Esophagus mucosa (tissue), 1 donor: ENCODE data around the gene SNX3. TPM values are rescaled to one million over a fixed set of nuclear protein-coding genes. Genes with fewer than 3 reads are reported as not detected.

Experiments
- ATAC-seq: fragments of 200-7000 bp; cut with Tn5 transposase; one replicate; pipeline ENCODE4 v1.9.1; 2020
- total RNA-seq: library from RNA; stranded (reverse); gene quantifications from one replicate; pipeline ENCODE4 v1.2.4, GENCODE V29; 2023
- donor health status: DM: yes; HTN: yes; CAD: no.

The SNX3 gene
- total RNA-seq, 1 donor from 2014 or later = 107 TPM

- ATAC-seq = peak; percentile 80
Measured at GRCh38 chr6:108203189-108204112, 57.4 kb downstream of the SNX3 start.

DNA sequence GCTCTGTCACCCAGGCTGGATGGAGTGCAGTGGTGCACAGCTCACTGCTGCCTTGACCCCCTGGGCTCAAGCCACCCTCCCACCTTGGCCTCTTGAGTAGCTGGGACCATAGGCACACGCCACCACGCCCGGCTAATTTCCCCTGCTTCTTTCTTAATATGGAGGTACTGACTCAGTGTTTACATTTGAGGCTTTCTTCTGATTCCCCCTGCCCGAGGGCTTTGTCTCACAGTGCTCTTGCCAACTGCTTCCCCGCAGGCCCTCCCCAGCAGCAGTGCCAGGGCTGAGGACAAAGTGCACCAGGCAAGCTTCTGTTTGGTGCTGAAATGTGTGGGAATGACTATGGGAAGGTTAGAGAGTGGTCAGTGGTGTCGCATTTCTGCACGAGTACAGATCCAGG, 60.2 kb downstream of the SNX3 start:
- peak; percentile 72 for ATAC-seq

GRCh38 chr6:108200186-108200585, 60.7 kb downstream of the SNX3 start:
- no peak for ATAC-seq

DNA sequence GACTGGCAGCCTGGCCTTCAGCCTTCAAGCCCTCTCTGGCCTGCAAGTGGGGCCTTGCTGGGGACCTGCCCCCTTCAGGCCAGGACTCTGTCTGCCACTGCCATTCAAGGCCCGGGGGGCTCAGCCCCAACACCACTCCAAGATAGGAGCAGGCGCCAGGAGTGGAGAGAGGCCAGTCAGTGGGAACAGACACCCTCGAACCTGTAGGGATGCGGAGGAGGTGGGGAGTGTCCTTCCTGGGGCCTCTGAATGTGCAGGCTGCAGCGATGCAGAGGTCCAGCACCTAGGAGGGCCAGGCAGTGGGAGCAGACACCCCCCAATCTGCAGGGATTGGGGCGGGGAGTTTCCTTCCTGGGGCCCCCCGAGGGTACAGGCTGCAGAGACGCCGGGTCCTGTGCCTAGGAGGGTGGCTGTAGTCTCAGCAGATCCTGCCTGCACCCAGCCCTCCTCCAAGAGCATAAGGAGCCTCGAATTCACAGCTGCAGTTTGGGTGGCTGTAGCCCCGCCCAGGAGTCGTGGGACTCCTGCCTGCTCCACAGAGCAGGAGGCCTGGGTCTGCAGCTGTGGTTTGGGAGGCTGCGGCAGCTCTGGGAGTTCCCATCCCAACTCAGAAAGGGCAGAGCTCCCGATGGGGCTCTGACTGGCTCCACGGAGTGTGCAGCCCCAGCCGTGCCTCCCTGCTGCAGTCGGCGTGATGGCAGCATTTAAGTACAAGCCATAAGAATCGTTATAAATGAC, 61.9 kb downstream of the SNX3 start:
- ATAC-seq = no peak

DNA sequence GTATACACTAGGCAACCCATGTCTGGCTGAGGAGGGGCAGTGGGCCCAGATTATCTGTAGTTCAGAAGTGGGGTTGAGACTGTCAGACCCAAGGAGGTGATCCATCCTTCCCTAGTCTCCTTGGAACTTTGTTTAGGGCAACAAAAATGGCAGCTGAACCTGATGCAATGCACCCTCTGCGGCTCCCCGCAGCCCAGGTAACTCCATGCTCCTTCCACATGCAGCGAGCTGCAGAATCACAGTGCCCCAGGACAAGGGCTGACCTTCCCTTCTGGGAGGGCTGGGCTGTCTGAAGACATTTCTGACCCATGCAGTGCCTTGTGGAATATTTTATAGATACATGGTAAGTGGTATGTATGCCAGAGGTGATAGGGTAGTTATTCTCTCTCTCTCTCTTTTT, 65.6 kb downstream of the SNX3 start:
- no peak for ATAC-seq

DNA sequence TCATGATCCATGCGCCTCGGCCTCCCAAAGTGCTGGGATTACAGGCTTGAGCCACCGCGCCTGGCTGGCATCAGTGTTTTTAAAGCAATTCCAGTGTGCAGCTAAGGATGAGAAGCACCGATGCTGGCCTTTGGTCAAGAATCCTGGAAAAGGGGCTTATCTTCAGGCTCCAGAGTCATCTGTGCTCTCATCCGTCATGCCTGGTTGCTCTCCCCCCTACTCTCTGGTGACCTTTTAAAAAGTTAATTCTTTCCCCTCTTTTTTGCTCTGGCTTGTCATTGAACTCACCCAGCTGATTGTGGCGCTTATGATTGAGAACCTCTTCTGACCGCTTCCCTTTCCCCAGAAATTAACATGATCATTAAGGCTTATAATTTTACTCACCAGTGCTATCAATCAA, 66.3 kb downstream of the SNX3 start:
- no peak for ATAC-seq

GRCh38 chr6:108193835-108194234, 67.0 kb downstream of the SNX3 start:
- ATAC-seq = no peak

- ATAC-seq = peak; percentile 69
Measured at GRCh38 chr6:108193131-108193530, 67.7 kb downstream of the SNX3 start.

- ATAC-seq = no peak
Measured at GRCh38 chr6:108187519-108187918, 73.3 kb downstream of the SNX3 start.

GRCh38 chr6:108186226-108186625, 74.6 kb downstream of the SNX3 start:
- no peak for ATAC-seq

DNA sequence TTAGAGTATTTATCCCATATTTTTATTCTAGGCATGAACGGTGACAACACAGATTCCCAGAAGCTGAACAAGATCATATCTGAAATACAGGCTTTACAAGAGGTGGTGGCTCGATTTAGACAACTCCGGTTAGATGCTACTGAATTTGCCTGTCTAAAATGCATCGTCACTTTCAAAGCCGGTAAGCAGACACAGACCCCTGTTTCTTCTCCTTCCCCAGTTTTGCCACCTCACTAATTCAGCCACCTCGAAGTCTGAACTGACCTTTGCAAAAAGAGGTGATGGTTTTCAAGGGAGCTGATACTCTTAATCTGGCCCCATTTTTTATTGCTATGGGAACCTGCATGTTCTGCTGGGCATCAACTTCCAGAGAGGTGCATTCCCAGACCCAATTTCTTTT, 80.1 kb downstream of the SNX3 start:
- ATAC-seq = no peak

- no peak for ATAC-seq
Measured at GRCh38 chr6:108180266-108180665, 80.6 kb downstream of the SNX3 start.

- no peak for ATAC-seq
Measured at GRCh38 chr6:108179741-108180140, 81.1 kb downstream of the SNX3 start.

GRCh38 chr6:108176281-108177089, 84.4 kb downstream of the SNX3 start:
- peak; percentile 29 for ATAC-seq

GRCh38 chr6:108175592-108176279, 85.1 kb downstream of the SNX3 start:
- ATAC-seq = peak; percentile 49

DNA sequence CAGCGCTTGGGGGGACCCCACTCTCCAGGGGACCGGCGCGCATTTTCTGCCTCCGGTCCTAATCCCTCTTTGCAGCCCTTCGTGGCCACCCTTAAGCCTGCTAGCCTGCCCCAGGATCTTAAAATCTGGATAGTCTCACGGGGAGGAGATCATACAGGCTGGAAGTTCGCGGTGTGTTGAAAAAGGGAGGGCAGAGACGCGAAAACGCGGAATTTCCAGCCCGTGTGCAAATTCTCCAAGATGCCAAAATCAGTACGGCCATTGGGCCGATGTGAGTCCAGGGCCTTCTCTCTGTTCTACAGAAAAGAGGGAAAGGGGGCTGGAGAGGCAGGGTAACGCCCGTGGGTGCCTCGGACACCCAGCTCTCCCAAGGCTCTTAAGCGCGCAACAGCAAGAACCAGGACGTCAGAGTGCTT, 85.7 kb downstream of the SNX3 start:
- ATAC-seq = no peak

DNA sequence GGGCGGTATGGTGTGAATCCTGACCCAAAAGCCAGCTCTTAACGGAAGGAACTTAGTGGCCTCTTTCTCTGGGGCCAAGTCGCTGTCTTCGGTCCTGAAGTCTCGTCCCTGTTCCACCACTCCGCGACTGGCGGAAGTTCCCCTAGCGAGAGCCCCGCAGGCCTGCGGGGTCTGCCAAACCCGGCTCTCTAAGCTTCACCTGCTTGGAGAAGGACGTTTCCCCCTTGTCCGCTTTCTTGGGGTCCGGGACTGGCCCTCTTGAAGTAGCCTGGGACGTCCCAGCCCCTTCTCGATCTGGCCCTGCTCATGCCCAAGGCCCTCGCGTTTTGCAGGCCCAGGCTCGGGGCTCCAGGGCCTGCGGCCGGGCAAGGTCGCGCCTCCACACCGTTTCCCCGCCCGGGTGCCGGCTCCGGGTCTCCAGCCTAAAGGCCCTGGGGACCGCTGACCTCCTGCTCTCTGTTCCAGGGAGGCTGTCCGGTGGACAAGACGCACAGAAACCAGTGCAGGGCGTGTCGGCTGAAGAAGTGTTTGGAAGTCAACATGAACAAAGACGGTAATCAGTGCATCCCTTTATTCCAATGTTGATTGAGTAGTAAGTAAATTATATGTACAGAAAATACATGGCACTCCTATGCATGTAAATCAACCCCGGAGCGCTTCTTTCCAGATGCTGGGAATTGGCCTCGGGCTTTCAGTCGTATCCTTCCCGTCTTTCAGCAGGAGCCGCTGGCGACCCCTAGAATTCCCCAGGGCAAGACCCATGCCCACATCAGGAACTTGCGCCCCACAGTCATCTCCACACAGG, 86.3 kb downstream of the SNX3 start:
- no peak for ATAC-seq

DNA sequence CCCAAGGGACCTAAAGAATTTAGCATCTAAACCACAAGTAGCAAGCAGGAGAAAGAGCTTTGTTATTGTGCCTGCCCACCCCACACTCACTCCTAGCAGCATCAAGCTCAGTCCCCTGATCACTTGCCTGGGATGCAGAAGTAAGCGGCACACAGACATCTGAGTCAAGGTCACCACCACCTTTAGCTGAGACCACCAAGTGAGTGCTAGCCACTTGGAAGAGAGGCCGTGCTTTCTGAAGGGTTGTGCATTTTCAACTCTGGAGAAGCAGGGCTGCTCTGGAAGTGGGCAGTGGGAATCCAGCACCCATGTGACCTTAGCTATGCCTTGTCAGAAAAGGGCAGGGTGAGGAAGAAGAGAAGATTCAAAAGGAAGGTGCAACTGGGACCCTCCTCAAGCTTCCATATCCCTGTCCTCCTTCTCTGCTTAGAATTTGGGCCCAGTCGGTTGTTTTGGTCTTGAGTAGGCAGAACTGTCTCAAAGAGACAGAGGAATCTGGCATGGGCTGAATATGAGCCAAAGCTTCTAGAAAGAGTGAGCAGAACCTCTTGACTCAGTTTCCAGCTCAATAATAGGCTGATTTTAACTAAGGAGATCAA, 88.8 kb downstream of the SNX3 start:
- no peak for ATAC-seq

GRCh38 chr6:108171291-108171917, 89.4 kb downstream of the SNX3 start:
- no peak for ATAC-seq
